D341Med (cell line): Measurements from ENCODE around the gene GABRG3.

Experiments used
- DNase-seq: peaks from one replicate; pipeline ENCODE4 v3.0.0; 2012; ENCODE audit warnings: low spot score

GABRG3 gene

DNA sequence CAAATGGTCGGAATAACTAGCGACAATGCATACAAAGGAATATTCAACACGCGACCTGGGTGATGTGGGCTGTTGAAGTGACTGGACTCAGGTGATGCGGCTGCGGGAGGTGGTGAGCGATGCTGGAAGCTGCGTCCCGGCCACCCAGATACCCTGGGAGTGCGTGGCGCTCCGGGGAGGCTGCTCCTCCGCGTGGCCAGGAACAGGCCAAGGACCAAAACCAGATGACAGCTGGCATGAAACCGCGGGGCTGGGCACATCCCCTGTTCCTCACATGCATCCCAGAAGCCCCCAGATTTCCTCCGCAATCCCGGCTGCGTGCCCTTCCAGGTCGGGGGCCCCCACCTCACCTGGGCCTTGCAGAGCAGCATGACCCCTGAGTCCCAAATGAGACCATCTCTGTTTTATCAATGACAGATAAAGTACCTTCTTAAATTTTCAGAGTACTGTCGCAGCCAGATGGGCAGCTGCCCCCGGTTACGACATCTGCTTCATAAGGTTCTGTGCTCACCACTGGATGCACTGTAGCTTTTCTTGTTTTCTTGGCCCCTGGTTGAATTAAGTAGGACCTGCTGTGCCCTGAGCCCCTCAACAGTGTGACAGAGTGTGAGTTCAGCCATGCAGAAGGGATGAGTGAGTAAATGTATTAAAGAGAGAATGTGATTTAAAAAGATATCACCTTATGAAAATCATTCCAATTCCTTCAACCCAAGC is 278.2 kb downstream of the GABRG3 start:
- DNase-seq, result no peak

DNA sequence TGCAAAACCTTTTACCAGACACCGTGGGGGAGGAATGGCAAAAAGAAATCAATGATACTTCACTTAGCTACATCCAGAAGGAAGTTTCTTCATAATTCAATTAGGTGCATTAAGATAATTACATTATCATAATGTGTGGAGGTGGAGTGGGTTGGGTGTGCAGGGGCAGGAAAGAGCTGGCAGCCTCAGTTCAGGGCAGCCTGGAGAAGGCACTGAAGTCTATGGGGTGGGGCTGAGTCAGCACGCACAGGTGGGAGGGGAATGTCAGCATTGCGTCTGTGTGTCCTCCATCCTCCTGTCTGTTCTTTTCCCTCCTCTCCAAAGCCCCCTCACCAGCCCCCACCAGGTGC is 278.8 kb downstream of the GABRG3 start:
- no peak for DNase-seq

DNA sequence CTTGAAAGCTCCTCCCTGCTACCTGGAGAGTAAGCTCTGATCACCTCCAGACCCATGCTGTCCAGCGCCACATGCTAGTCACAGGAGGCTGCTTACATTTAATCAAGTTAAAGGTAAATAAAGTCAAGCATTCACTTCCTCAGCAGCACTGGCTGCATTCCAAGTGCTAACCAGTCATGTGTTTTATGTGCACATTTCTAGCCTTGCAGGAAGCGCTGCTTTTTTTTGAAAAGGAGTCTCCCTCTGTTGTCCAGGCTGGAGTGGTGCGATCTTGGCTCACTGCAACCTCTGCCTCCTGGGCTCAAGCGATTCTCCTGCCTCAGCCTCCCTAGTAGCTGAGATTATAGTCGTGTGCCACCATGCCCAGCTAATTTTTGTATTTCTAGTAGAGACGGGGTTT is 279.2 kb downstream of the GABRG3 start:
- no peak for DNase-seq

DNA sequence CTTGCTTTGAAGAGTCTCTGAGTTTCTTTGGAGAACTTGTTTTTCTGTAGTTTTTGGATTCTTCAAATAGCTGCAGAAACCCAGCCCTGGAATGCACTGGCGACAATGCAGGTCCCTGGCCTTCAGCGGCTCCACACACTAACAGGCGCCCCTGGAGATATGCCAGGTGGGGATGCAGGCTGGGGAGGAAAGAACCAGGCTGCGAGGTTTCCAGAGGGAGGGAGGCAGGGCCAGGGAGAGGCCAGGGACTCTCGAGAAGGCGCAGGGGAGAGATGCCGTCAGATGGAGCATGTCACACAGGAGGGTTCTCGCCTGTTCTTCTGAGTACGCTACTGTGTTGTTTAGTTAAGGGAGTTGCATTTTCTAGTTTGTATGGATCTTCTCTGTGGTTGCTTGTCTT is 283.1 kb downstream of the GABRG3 start:
- DNase-seq, result no peak

DNA sequence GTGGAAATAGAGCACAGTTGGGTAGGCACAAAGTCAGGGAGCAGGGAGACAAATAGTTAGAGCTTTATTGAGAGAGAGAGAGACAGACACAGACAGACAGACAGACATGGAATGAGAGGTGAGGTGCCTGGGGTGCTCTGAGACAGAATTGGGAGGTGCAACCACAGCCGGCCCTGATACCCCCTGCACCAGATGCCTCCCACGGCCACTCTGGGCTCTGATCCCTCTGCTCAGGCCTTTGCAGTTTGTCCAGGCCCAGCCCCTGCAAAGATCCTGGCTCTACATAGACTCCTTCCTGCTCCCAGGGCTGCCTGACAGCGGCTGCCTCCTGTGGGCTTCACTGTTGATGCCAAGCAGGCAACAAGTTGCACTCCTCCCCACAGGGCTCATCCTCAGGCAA is 283.8 kb downstream of the GABRG3 start:
- DNase-seq, result no peak

DNA sequence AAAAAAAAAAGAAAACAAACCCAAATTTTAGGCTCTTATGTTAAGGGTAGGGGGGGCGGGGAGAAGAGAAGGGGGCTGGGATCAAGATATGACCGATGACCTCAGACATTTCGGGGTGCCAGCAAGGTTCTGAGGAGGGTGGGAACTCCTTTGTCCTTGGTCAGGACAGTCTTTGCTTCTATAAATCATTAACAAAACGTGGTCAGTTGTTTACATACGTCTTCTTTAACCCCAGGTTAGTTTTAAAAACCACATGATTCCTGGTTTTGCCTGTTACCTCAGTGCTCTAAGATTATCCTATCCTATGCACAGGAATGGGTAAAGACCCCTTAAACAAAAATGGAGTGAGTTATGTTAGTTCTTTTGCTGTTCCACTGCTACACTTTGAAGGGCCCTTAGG is 285.5 kb downstream of the GABRG3 start:
- DNase-seq, result no peak

DNA sequence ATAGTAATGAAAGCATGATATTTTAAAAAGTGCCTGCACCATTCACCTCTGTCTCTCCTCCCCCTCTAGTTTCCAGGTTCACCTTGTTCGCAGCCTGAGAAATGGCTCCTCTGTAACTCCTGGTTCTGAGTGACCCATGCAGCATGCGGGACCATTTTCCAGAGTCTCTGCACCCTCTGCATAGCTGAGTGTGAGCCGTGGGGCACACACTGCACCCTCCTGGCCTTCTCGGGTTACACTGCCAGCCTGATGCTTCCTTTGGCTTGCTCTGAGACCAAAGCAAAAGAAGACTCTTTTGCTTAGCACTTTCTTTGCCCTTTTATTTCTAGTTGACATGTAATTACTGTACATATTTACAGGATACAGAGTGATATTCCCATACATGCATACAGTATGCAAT is 287.3 kb downstream of the GABRG3 start:
- no peak for DNase-seq

DNA sequence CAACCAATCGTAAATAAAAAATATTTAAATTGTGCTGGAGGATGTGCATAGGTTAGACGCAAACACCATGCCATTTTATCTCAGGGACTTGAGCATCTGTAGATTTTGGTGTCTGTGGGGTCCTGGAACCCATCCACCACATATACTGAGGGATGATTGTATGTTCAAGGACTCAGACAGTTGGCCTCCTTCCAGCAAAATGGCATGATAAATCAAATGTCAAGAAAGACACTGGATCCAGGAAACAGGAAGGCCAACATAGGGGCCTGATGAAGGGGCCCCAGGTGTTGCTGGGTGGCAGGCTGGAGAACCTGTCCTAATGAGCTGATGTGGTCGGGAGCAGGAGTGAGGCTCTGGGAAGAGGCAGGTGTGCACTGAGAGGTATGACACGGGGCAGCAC is 289.5 kb downstream of the GABRG3 start:
- no peak for DNase-seq

DNA sequence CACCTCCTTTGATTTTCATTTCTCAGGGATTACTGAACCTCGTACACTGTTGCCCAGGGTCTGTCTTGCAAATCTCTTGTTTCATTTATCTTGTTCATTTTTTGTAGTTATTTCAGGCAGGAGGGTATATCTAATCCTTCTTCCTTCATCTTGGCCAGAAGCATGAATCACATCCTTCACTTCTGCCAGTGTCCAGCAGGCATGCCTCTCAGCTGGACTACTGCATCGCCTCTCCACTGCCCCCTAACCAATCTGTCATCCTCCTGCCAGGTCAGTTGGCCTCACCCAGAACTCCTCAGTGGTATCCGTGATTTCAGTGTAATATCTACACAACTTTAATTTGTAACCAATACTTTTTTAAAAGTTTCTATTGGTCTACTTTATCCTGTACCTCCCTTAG is 297.9 kb downstream of the GABRG3 start:
- no peak for DNase-seq

DNA sequence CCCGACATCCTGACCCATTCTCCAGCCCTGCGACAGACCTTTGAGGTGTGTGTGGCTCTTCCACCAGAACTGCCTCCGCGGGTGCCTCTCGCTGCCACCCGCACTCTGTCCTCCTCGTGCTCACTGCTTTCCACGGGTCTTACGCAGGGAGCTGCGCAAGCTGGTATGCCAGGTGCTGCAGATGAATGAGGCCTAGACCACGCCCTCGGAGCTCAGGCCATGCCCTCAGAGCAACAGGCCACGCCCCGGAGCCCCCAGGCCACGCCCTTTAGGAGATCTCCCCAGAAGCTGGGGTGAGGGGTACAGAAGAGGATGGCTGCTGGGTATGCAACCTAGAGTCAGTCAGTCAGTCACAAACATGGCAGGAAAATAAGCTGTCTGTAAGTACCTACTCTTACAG is 300.3 kb downstream of the GABRG3 start:
- DNase-seq, result no peak

DNA sequence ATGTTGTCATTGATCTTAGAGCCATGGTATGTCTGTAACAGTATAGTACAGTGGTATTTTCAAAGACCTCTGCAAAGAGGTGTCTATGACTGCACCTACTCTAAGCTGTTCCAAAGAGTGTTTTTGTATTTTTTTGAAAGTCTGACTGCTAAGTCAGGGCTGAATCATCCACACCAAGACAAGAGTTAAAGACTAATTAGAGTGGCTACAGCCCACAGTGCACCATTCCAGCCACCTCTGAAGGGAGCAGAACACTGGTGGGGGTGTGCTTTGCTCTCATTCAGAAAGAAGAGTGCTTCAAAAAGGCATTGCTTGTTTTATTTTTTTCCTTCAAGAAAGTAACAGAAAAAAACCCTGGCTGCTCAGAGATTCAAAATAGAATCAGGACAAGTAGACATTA is 301.4 kb downstream of the GABRG3 start:
- no peak for DNase-seq

DNA sequence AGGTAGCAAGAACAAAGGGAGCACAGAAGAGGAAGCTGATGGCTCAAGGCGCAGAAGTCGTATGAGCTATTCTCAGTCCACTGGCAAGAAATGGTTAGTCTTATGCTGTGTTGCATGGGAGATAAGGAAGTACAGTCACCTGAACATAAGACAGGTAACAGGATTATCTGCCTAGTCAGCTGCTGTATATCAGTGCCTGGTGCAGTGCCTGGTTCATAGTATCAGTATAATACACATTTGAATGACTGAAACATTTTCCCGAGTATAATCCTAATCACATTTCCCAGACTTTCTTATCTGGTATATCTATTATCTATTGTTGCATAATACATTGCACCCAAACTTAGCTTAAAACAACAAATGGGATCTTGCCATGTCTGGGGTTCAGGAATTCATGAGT is 302.5 kb downstream of the GABRG3 start:
- no peak for DNase-seq

DNA sequence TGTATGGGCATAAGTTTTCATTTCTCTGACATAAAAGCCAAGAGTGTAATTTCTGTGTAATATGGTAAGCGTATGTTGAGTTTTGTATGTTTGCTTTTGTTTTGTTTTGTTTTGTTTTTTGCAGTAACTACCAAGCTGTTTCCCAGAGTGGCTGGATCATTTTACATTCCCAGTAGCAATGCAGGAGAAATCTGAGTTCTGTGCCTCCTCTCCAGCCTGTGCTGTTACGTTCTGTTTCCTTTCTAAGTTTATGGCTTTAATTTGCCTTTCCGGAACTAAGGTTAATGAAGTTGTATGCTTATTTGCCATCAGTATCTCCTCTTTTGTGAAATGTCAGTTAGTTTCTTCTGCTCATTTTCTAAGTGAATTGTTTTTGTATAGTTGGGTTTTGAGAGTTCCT is 307.8 kb downstream of the GABRG3 start:
- DNase-seq, result no peak

DNA sequence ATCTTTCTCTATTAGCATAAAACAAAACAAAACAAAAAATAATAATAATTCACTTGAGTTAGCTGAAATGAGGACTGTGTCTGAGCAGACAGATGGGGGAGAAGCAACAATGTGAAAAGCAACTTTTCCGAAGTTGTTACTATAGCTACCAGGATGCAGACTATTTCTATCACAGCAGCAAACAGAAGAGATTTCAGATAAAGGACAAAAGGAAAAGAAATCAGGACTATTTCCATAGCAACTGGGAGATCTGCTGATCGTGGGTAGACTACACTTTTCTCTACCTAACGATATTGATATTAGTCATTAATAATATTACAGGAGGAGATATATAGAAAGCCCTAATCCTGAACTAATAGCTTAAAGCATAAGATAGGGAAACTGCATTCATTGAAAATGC is 321.7 kb downstream of the GABRG3 start:
- no peak for DNase-seq

DNA sequence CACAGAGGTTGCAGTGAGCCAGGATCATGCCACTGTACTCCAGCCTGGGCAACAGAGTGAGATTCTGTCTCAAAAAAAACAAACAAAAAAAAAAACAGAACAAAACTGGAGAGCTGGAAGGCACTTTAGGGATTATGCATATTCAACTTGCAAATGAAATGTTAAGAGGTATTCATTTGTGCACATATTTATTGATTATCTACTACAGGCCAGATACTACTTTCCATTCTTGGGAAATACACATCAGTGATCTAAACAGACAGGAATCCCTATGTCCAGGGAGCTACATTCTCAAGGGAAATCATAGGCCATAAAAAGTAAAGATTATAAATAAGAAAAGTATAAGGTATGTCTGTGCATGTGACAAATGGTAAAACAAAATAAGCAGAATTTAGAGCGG is 322.6 kb downstream of the GABRG3 start:
- DNase-seq, result no peak

DNA sequence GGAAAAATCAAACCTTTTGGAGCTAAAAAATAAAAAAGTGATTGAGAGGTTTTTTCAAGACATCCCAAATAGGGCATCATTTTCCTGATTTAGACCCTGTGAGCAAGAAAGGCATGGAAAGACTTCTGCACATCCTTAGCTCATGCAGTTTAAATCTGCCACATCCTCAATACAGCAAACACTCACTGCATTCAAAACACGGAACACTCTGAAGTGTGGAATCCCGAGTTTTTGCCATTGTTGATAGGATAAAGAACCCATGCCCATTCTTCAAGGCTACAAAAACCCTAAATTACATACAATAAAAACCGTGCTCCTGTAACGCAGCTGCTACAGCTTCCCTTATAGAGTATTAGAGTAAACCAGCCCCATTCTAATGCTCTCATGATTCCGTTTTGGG is 346.8 kb downstream of the GABRG3 start:
- no peak for DNase-seq

DNA sequence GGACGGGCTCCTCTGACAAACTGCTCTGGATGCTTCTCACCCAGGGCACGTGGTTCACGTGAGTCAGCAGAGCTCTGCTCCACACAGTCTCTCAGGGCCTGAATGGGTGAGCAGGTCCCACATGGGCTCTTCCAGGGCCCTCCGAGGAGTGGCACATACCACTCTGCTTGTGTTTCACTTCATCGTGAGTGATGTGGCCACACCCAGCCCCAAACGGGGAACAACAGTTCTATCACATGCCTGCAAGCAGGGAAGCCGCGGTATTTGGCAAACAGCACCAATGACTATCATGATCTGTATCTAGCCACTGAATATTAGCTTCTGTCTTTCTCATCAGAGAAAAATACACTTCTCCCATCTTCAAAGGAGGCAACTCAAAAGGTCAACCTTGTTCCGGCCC is 352.8 kb downstream of the GABRG3 start:
- DNase-seq, result no peak

DNA sequence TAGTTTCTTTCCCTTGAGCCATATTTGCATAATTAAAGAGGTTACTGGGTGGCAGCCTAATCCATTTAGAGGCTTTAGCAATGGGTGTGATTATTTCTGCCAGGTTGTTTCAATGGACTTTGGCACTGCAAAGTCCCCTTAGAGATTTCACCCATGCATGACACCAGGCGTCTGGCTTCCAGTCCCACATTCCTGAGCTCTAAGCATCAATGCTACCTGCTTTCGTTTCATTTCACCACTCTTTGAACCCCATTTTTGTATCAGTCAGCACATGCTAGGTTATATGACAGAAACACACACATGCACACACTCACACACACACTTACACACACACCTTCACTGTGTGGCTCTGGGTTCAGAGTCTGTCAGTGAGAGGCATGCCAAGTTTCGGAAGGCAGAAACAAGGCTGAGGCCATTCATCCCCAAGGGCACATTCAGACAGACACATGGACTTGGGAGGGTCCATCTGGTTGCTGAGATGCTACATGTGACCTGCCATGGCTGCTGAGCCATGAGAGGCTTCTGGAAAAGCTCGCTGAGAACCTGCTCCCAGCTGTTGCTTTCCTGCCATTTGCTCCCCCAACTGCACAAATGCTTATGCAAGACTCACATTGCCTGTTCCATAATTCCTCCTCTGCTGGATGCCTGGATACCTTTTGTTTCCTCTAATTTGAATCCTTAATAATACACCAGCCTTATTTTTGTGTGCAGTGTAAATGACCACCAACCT is 354.1 kb downstream of the GABRG3 start:
- DNase-seq, result no peak

DNA sequence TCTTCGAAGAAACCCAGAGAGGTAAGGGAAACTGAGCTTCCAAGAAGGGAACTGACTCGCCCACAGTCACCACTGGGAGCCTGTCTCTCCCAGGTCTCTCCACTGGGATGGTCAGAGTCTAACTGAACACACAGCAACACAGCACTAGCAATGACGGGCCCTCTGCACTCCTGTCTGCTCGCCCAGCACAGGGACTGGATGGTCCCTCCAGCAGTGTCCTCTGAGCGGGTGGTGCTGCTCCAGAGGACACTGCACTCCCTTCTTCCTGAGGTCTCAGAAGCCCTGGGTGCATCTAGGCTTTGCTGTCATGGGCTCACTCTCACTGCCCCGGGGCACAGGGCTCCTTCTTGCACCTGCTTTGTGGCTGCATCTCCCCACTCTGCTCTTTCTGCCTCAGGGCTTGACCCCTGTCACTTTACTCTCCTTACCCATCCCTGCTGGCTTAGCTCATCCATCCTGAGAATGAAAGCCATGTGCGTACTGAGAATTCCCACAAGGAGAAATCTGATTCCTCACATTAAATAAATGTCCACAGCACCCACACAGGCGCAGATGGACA is 356.6 kb downstream of the GABRG3 start:
- no peak for DNase-seq

DNA sequence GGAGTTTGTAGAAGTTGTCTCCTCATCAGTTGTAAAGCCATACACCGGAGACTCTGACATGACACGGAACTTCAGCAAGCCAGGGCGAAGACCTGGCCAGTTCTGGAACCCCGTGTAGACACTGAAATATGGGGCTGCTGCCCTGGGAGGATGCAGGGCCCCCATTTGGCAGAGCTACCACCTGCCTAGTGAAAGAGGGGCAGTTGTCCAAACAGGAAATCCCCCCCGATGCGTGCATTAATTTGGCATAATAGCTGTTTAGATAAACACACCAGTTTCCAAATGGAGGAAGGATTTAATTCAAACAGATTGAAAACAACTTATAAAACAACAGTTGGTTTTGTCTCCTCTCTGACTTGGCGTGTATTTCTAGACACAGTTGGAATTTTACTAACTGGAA is 357.2 kb downstream of the GABRG3 start:
- DNase-seq, result no peak

DNA sequence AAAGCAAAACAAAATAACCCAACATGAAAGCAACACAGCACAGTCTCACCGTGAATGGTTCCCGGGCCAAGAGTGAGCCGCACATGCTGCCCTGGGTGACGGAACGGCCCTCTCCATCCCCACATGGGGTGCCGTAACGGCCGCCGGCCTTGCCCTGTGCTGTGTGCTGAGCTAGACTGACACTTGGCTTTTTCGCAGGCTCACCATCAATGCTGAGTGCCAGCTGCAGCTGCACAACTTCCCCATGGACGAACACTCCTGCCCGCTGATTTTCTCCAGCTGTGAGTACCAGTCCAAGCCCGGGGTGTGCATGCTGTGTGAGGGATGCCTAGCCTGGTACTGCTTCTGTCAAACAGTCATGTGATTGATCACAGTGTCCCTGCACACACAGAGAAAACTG is 357.6 kb downstream of the GABRG3 start:
- no peak for DNase-seq

DNA sequence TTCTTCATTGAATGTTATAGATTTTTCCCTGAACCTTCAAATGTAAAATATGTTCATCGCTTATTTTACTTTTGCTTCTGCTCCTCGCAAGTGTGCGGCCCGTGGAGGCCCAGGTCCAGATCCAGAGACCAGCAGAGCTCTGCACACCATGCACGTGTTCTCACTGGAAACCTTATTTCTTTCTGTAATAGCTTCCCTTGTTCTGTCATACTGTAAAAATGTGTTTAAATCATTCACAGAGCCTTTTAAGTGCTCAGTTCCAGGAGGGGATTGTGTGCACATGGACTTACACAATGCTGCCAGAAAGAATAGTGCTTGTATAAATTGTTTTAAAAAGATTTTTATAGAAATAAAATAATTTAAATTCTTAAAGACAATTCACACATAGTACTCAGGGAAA is 359.3 kb downstream of the GABRG3 start:
- no peak for DNase-seq

DNA sequence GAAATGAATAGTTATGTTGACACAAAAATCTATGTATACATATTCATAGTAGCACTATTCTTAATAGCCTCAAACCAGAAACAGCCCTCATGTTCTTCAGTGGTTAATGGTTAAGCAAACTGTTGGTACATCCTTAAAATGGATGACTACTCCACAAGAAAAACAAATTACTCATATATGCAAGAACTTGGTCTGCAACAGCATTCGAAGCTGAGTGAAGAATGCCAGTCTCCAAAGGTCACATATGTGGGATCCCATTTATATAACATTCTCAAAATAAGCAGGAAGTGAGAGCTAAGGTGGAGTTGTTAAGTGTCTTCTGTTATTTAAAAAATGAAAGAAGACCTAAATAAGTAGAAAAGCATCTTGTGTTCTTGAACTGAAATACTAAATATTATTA is 365.7 kb downstream of the GABRG3 start:
- no peak for DNase-seq

DNA sequence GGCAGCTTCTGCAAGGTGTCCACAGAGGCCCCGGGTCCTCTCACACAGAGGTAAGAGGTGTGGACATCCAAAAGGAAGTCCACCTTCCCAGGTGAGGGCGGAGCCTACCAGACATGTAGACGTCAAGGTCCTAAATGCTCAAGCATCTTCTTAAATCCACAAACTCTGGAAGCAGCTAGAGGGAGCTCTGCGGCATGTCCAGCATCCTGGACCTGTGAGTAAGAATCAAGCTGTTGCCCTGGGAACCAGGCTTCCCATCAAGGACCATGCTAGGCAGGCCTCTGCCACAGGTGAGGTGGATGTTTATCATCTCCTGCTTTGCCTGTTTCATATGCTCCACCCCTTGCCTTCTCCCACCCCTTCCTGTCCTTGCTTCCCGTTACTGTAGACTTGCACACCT is 368.2 kb downstream of the GABRG3 start:
- DNase-seq, result no peak
